Prostate gland (tissue), 2 donors: ENCODE data around the gene CCSER2.

Experiments
- CTCF ChIP-seq, 4 experiments: fragments of 200-600 bp in 2 of 4; fragments of 450-650 bp in 2 of 4; sonication (generic) in 2 of 4; IDR thresholded peaks; 1 replicate in 3 of 4; 2 replicates in 1 of 4; pipeline ENCODE4 v1.5.1; 2016 to 2019; ENCODE audit warnings: antibody characterized with exemption in 4 of 4, mild to moderate bottlenecking in 2 of 4, moderate library complexity in 2 of 4
- POLR2A ChIP-seq: fragments of 450-650 bp; IDR thresholded peaks from one replicate; pipeline ENCODE4 v1.6.1; 2016; ENCODE audit warnings: antibody characterized with exemption, mild to moderate bottlenecking

GRCh38 chr10:84548869-84549268 lies 220.5 kb downstream of the CCSER2 start:
- TF ChIP-seq POLR2A: no peak
- TF ChIP-seq CTCF (IDR thresholded peaks at IDR 0.05): no peak
